SK-N-SH (cell line): ENCODE measurements around the gene BMP7. TPM values are rescaled to one million over a fixed set of nuclear protein-coding genes. Genes with fewer than 3 reads are reported as not detected.

Source experiments
- CTCF ChIA-PET: fragments of 300-600, 350-600 bp; formaldehyde crosslinking; extraction: SDS; loops from one replicate; lab custom pipeline; 2021; lab: Yijun Ruan, JAX
- POLR2A ChIA-PET: fragments of 350-600 bp; sonication (Branson Sonifier 250); formaldehyde crosslinking; extraction: SDS; loops from one replicate; lab custom pipeline; 2020; ENCODE audit warnings: antibody characterized with exemption, inconsistent platforms; lab: Yijun Ruan, JAX
- DNase-seq: peaks from one replicate; pipeline ENCODE4 v3.0.0; 2012
- H2AFZ ChIP-seq: fragments of 200-600 bp; sonication (generic); 2 replicates; pipeline ENCODE4 v1.8.1; 2016; ENCODE audit warnings: antibody characterized with exemption, mild to moderate bottlenecking, low read depth
- H3F3A ChIP-seq: fragments of 200-600 bp; sonication (generic); replicated peaks from 2 replicates; pipeline ENCODE3; 2016; ENCODE audit warnings: antibody characterized with exemption, mild to moderate bottlenecking; ENCODE audit not compliant: insufficient read depth
- H3K27ac ChIP-seq, 2 experiments: fragments of 200-500 bp in 1 of 2; fragments of 200-600 bp in 1 of 2; sonication (Bioruptor generic) in 1 of 2; sonication (generic), shearing (Covaris generic) in 1 of 2; 2 replicates each; pipeline versions ENCODE4 v1.5.1 to v1.6.1; 2014 to 2016; ENCODE audit warnings: low read depth in 2 of 2, inconsistent platforms in 1 of 2, low read length in 1 of 2, mild to moderate bottlenecking in 1 of 2, mixed read lengths in 1 of 2
- H3K27me3 ChIP-seq: fragments of 200-600 bp; sonication (generic), shearing (Covaris generic); 2 replicates; pipeline ENCODE4 v1.6.1; 2016; ENCODE audit warnings: mixed run types; ENCODE audit not compliant: insufficient read depth
- H3K36me3 ChIP-seq, 2 experiments: fragments of 200-500 bp in 1 of 2; fragments of 200-600 bp in 1 of 2; sonication (Bioruptor generic) in 1 of 2; sonication (generic) in 1 of 2; replicated peaks in 1 of 2; 2 replicates each; pipeline versions ENCODE3 to v1.5.1; 2014 to 2016; ENCODE audit warnings: low read length in 1 of 2, mild to moderate bottlenecking in 1 of 2; ENCODE audit not compliant: insufficient read depth in 2 of 2, control insufficient read depth in 1 of 2
- H3K4me1 ChIP-seq, 2 experiments: fragments of 200-500 bp in 1 of 2; fragments of 200-600 bp in 1 of 2; sonication (Bioruptor generic) in 1 of 2; sonication (generic), shearing (Covaris generic) in 1 of 2; 2 replicates each; pipeline versions ENCODE4 v1.5.1 to v1.6.1; 2014 to 2016; ENCODE audit warnings: low read depth in 1 of 2, low read length in 1 of 2, mixed run types in 1 of 2; ENCODE audit not compliant: insufficient read depth in 2 of 2, control insufficient read depth in 1 of 2
- H3K4me2 ChIP-seq: fragments of 200-600 bp; sonication (generic), shearing (Covaris generic); 2 replicates; pipeline ENCODE4 v1.6.1; 2017; ENCODE audit warnings: mixed run types
- H3K4me3 ChIP-seq, 2 experiments: fragments of 200-500 bp in 1 of 2; fragments of 200-600 bp in 1 of 2; sonication (Bioruptor generic) in 1 of 2; sonication (generic), shearing (Covaris generic) in 1 of 2; 2 replicates each; pipeline versions ENCODE4 v1.5.1 to v1.8.1; 2014 to 2016; ENCODE audit warnings: low read depth in 2 of 2, inconsistent platforms in 1 of 2, low read length in 1 of 2, mild to moderate bottlenecking in 1 of 2, mixed read lengths in 1 of 2, moderate library complexity in 1 of 2
- H3K79me2 ChIP-seq: fragments of 200-600 bp; sonication (generic); 2 replicates; pipeline ENCODE4 v1.8.1; 2017; ENCODE audit warnings: mild to moderate bottlenecking; ENCODE audit not compliant: insufficient read depth
- H3K9ac ChIP-seq: fragments of 200-600 bp; sonication (generic); 2 replicates; pipeline ENCODE4 v1.6.1; 2017; ENCODE audit warnings: mixed run types
- H3K9me2 ChIP-seq: fragments of 200-600 bp; sonication (generic); 2 replicates; pipeline ENCODE4 v1.6.1; 2017; ENCODE audit warnings: mixed run types
- H3K9me3 ChIP-seq: fragments of 200-600 bp; sonication (generic); 2 replicates; pipeline ENCODE4 v1.6.1; 2017; ENCODE audit warnings: mixed run types, mild to moderate bottlenecking, moderate library complexity
- H4K20me1 ChIP-seq: fragments of 200-600 bp; sonication (generic); 2 replicates; pipeline ENCODE4 v1.6.1; 2017; ENCODE audit warnings: mild to moderate bottlenecking, mixed run types; ENCODE audit not compliant: insufficient read depth
- CTCF ChIP-seq: fragments of 200-600 bp; sonication (generic); IDR thresholded peaks from 2 replicates; pipeline ENCODE4 v1.6.1; 2017; ENCODE audit warnings: antibody characterized with exemption, mild to moderate bottlenecking, moderate library complexity
- ELF1 ChIP-seq: IDR thresholded peaks from 2 replicates; pipeline ENCODE4 v1.4.0; 2012
- EP300 ChIP-seq, 2 experiments: IDR thresholded peaks; 2 replicates each; pipeline versions ENCODE4 v1.4.0 to v1.6.1; 2012; ENCODE audit warnings: borderline replicate concordance in 1 of 2, low read depth in 1 of 2, low read length in 1 of 2
- EZH2phosphoT487 ChIP-seq: fragments of 200-600 bp; sonication (generic); IDR thresholded peaks from 2 replicates; pipeline ENCODE4 v1.6.1; 2017; ENCODE audit warnings: low read depth, mixed run types, mild to moderate bottlenecking, antibody characterized with exemption, moderate library complexity, borderline replicate concordance
- FOSL2 ChIP-seq: IDR thresholded peaks from 2 replicates; pipeline ENCODE4 v1.4.0; 2012; ENCODE audit warnings: low read depth, mild to moderate bottlenecking, moderate library complexity, borderline replicate concordance
- JUND ChIP-seq: IDR thresholded peaks from 2 replicates; pipeline ENCODE4 v1.4.0; 2012
- NFIC ChIP-seq: IDR thresholded peaks from 2 replicates; pipeline ENCODE4 v1.4.0; 2012; ENCODE audit warnings: borderline replicate concordance
- NRF1 ChIP-seq: IDR thresholded peaks from 2 replicates; pipeline ENCODE4 v1.6.1; 2012; ENCODE audit warnings: low read depth, mild to moderate bottlenecking, low read length
- PBX3 ChIP-seq: IDR thresholded peaks from 2 replicates; pipeline ENCODE4; 2012
- POLR2AphosphoS5 ChIP-seq: IDR thresholded peaks from 2 replicates; pipeline ENCODE4 v1.6.1; 2012; ENCODE audit warnings: low read depth, low read length
- RAD21 ChIP-seq: IDR thresholded peaks from 2 replicates; pipeline ENCODE4 v1.6.1; 2012; ENCODE audit warnings: mild to moderate bottlenecking, low read length
- RFX5 ChIP-seq: IDR thresholded peaks from 2 replicates; pipeline ENCODE4 v1.6.1; 2012; ENCODE audit warnings: mild to moderate bottlenecking, improper control_type of control experiment, low read length
- RXRA ChIP-seq: IDR thresholded peaks from 2 replicates; pipeline ENCODE4 v1.4.0; 2012; ENCODE audit warnings: low read depth, mild to moderate bottlenecking, borderline replicate concordance
- SIN3A ChIP-seq: IDR thresholded peaks from 2 replicates; pipeline ENCODE4 v1.6.1; 2012; ENCODE audit warnings: low read depth, mild to moderate bottlenecking, low read length, moderate library complexity, borderline replicate concordance
- SMC3 ChIP-seq: IDR thresholded peaks from 2 replicates; pipeline ENCODE4 v1.6.1; 2012; ENCODE audit warnings: low read depth, low read length, improper control_type of control experiment
- TAF1 ChIP-seq: IDR thresholded peaks from 2 replicates; pipeline ENCODE4 v1.6.1; 2012; ENCODE audit warnings: low read depth, mild to moderate bottlenecking, low read length, moderate library complexity, borderline replicate concordance
- TCF12 ChIP-seq: IDR thresholded peaks from 2 replicates; pipeline ENCODE4 v1.4.0; 2012
- TEAD4 ChIP-seq: IDR thresholded peaks from 2 replicates; pipeline ENCODE4 v1.4.0; 2012; ENCODE audit warnings: mild to moderate bottlenecking, borderline replicate concordance; ENCODE audit not compliant: insufficient read depth
- USF1 ChIP-seq: IDR thresholded peaks from 2 replicates; pipeline ENCODE4 v1.4.0; 2012; ENCODE audit warnings: low read depth, borderline replicate concordance
- USF2 ChIP-seq: fragments of 150-350 bp; IDR thresholded peaks from 2 replicates; pipeline ENCODE4 v1.6.1; 2017; ENCODE audit warnings: antibody characterized with exemption, low read length, low read depth, borderline replicate concordance
- ZBTB33 ChIP-seq: IDR thresholded peaks from 2 replicates; pipeline ENCODE4 v1.4.0; 2012; ENCODE audit warnings: low read depth, borderline replicate concordance
- WGBS: methylation state at CpG from one replicate; pipeline ENCODE4 v1.1.6; 2017; ENCODE audit warnings: low lambda C conversion rate; 5-methylcytosine and 5-hydroxymethylcytosine counted together
- polyA plus RNA-seq, 3 experiments: library from polyadenylated mRNA; depleted of rRNA; stranded (reverse); fragments of >200 nt; gene quantifications; 2 replicates each; pipeline ENCODE4 v1.2.3, GENCODE V29; 2012

BMP7 gene
- polyA plus RNA-seq, 1 of the 3 experiments (the other 2 are of a cell fraction): not detected

GRCh38 chr20:57143173-57143572, 123.3 kb downstream of the BMP7 start:
- Histone ChIP-seq H3K79me2 (no peaks in the 10 kb centered on the region), H3K27me3 (no peaks in the 10 kb centered on the region), H3K36me3 (no peaks in the 10 kb centered on the region), H2AFZ (no peak overlapping the region), H3F3A (no peaks in the 10 kb centered on the region), H3K27ac (peak overlapping the region in 1 of 2 experiments; percentile 60; a peak in 1 of 4 replicates), H3K9ac (no peak overlapping the region), H3K4me3 (no peak overlapping the region), H3K4me2 (no peak overlapping the region), H3K9me3 (no peaks in the 10 kb centered on the region), H3K4me1 (peaks cover 0 to 22% of the 10 kb centered on the region in 2 experiments; a peak in 1 of 4 replicates)
- whole genome bisulfite sequencing: 29% methylated on average over 5 of the region's 9 CpGs
- DNase-seq: no peak
- ChIA-PET CTCF (no interaction called here), POLR2A (no interaction called here)
- TF ChIP-seq POLR2AphosphoS5 (no peak), USF2 (no peak), TEAD4 (no peak), ELF1 (no peak), RFX5 (no peak), JUND (no peak), EP300 (IDR thresholded peaks at IDR 0.05; ENCODE audit: borderline replicate concordance in 1 of 2, low read depth in 1 of 2, low read length in 1 of 2) (no peak), FOSL2 (no peak), SIN3A (no peak), NFIC (no peak), TCF12 (no peak), EZH2phosphoT487 (no peak), SMC3 (no peak), RAD21 (no peak), CTCF (no peak)
- TF ChIP-seq, all 33 proteins: peak for 0
- no peaks in the 10 kb centered on the region for H3K9me2 ChIP-seq
- H4K20me1 ChIP-seq: no peaks in the 10 kb centered on the region

GRCh38 chr20:57142667-57143066, 123.8 kb downstream of the BMP7 start:
- Histone ChIP-seq H4K20me1 (no peaks in the 10 kb centered on the region), H3K27ac (peak overlapping the region in 1 of 2 experiments; percentile 60; a peak in 1 of 4 replicates), H3F3A (no peaks in the 10 kb centered on the region), H3K4me1 (peaks cover 0 to 17% of the 10 kb centered on the region in 2 experiments; a peak in 1 of 4 replicates), H3K9ac (no peak overlapping the region), H3K27me3 (no peaks in the 10 kb centered on the region), H2AFZ (no peak overlapping the region), H3K4me3 (no peak overlapping the region), H3K36me3 (no peaks in the 10 kb centered on the region), H3K9me3 (no peaks in the 10 kb centered on the region), H3K4me2 (no peak overlapping the region), H3K9me2 (no peaks in the 10 kb centered on the region), H3K79me2 (no peaks in the 10 kb centered on the region)
- POLR2A ChIA-PET: no interaction called here
- 23% methylated on average over 7 of the region's 12 CpGs for WGBS
- CTCF ChIA-PET: interaction anchor here (1.3 kb wide), 1 partner anchor 204 kb away, joined by 4 read pairs; no protein-coding TSS in a partner anchor
- peak; percentile 54 for DNase-seq
- no peak for TF ChIP-seq NRF1
- no peak for TF ChIP-seq RXRA
- TF ChIP-seq TAF1: no peak
- no peak for TF ChIP-seq EP300 (IDR thresholded peaks at IDR 0.05; ENCODE audit: borderline replicate concordance in 1 of 2, low read depth in 1 of 2, low read length in 1 of 2)
- TF ChIP-seq USF1: no peak
- TF ChIP-seq SMC3: no peak
- no peak for TF ChIP-seq TEAD4
- no peak for TF ChIP-seq PBX3
- TF ChIP-seq ZBTB33: no peak
- no peak for TF ChIP-seq POLR2AphosphoS5
